HAP-1 (cell line): ENCODE data around the gene TMEM179B.
A peak's percentile ranks its signal among the peaks of the same experiment; 100 is the strongest.
"Not testable (repeated sequence)": the region's sequence is repeated elsewhere in the genome, so short reads cannot be mapped to it uniquely, and the experiment has no call there.

Source experiments
- DNase-seq, 2 experiments: peaks; one replicate each; pipeline ENCODE4 v3.0.0-alpha.2; 2016 to 2020; ENCODE audit warnings: low spot score in 2 of 2
- H3K27me3 ChIP-seq: fragments of 250-450 bp; sonication (Bioruptor Pico); 2 replicates; pipeline ENCODE4 v1.5.1; 2020; ENCODE audit warnings: low read depth, mild to moderate bottlenecking, moderate library complexity
- H3K36me3 ChIP-seq: fragments of 250-450 bp; sonication (Bioruptor Pico); replicated peaks from 2 replicates; pipeline ENCODE4 v1.5.1; 2020; ENCODE audit warnings: mild to moderate bottlenecking
- H3K4me1 ChIP-seq: fragments of 250-450 bp; sonication (Bioruptor Pico); 2 replicates; pipeline ENCODE4 v1.5.1; 2020; ENCODE audit warnings: mild to moderate bottlenecking
- H3K4me3 ChIP-seq: fragments of 250-450 bp; sonication (Bioruptor Pico); 2 replicates; pipeline ENCODE4 v1.5.1; 2020; ENCODE audit warnings: mild to moderate bottlenecking, moderate library complexity
- H3K9me3 ChIP-seq: fragments of 250-450 bp; sonication (Bioruptor Pico); 2 replicates; pipeline ENCODE4 v1.5.1; 2020; ENCODE audit warnings: mild to moderate bottlenecking, moderate library complexity
- in situ Hi-C: fragments of 300-500 bp; cut with MboI; formaldehyde crosslinking; loops from 3 replicates; pipeline ENCODE4 v1.14.3; 2020; ENCODE audit warnings: low sequenced_read_pairs, inconsistent platforms, mixed read lengths

TMEM179B gene, protein sequence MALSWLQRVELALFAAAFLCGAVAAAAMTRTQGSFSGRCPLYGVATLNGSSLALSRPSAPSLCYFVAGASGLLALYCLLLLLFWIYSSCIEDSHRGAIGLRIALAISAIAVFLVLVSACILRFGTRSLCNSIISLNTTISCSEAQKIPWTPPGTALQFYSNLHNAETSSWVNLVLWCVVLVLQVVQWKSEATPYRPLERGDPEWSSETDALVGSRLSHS

GRCh38 chr11:62787005-62787759, at the start of gene TMEM179B:
Gene TMEM179B (plus strand): TSS chr11:62787402. CDS start chr11:62787432, 30 bp downstream.
- no peaks in the 10 kb centered on the region for H3K9me3 ChIP-seq
- no peaks in the 10 kb centered on the region for H3K27me3 ChIP-seq
- peaks cover 48% of the 10 kb centered on the region for H3K36me3 ChIP-seq
- in situ Hi-C loops, result no loop called here
- peak within 1 kb of the TSS; percentile 71 for H3K4me3 ChIP-seq
- peaks cover 9% of the 10 kb centered on the region for H3K4me1 ChIP-seq
- peak; percentile 97 to 99 for DNase-seq

- DNase-seq, result no peak
- Histone ChIP-seq H3K9me3 (no peaks in the 10 kb centered on the region), H3K36me3 (peaks cover 8% of the 10 kb centered on the region), H3K27me3 (no peaks in the 10 kb centered on the region), H3K4me3 (no peak overlapping the region), H3K4me1 (peaks cover 14% of the 10 kb centered on the region)
- in situ Hi-C loops, result no loop called here
Measured at GRCh38 chr11:62747475-62748160, 39.6 kb upstream of the TMEM179B start.

DNA sequence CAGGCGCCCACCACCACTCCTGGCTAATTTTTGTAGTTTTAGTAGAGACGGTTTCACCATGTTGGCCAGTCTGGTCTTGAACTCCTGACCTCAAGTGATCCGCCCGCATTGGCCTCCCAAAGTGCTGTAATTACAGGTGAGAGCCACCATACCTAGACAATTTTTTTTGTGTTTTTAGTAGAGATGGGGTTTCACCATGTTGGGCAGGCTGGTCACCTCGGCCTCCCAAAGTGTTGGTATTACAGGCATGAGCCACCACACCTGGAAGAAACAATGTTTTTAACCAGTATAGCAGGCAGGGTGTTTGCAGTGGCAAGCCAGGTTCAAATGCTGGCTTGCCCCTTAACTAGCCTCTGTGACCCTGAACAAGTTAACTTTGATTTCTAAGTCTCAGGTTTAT, 37.3 kb upstream of the TMEM179B start:
- H3K9me3 ChIP-seq, H3K27me3 ChIP-seq, H3K4me3 ChIP-seq, in situ Hi-C loops, DNase-seq: not testable (repeated sequence)
- Histone ChIP-seq H3K36me3 (peaks cover 15% of the 10 kb centered on the region), H3K4me1 (peaks cover 17% of the 10 kb centered on the region)

- H3K4me1 ChIP-seq, result peaks cover 17% of the 10 kb centered on the region
- H3K4me3 ChIP-seq, result no peak overlapping the region
- peaks cover 15% of the 10 kb centered on the region for H3K36me3 ChIP-seq
- in situ Hi-C loops, result no loop called here
- DNase-seq, result no peak
- H3K9me3 ChIP-seq, result no peaks in the 10 kb centered on the region
- no peaks in the 10 kb centered on the region for H3K27me3 ChIP-seq
Measured at GRCh38 chr11:62752177-62752785, 34.9 kb upstream of the TMEM179B start.

DNA sequence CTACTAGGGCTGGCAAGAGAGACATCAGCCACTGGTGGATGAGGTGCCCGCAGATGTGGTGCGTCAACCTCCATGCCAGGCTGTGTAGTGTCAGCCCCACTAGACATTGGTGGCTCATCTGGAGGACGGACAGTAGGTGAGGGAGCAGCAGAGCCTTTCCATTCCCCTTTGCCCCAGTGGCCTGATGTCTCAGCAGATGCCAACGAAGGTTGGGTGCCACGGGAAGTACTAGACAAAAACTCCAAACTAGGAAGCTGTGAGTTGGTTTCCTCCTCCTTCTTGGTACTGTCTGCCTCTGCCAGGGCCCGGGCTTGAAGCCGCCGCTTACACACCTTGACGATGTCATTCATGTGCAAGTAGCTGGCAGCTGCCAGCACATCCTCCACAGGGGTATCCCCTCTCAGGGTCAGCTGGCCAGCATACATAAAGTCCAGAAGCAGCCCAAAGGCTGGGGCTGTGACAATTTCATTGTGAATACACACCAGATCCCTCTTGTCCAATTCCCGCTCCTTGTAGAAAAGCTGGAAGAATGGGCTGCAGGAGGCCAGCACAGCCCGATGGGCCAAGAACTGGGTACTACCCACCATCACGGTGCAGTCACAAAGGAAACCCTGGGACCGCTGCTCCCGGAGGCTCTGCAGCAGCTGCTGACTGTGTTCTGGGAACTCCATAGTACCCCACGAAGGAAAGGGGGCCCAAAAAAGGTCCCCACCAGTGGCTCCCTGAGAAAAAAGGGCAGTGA, 34.0 kb upstream of the TMEM179B start:
- H3K4me1 ChIP-seq, result peaks cover 8% of the 10 kb centered on the region
- peak overlapping the region; percentile 89 for H3K4me3 ChIP-seq
- in situ Hi-C loops, result no loop called here
- no peaks in the 10 kb centered on the region for H3K9me3 ChIP-seq
- DNase-seq, result no peak
- H3K36me3 ChIP-seq, result peaks cover 15% of the 10 kb centered on the region
- no peaks in the 10 kb centered on the region for H3K27me3 ChIP-seq

- Histone ChIP-seq H3K4me3 (peak within 1 kb of the TSS; percentile 89), H3K36me3 (peaks cover 15% of the 10 kb centered on the region), H3K4me1 (peaks cover 3% of the 10 kb centered on the region), H3K9me3 (no peaks in the 10 kb centered on the region), H3K27me3 (no peaks in the 10 kb centered on the region)
- peak; percentile 98 to 100 for DNase-seq
- in situ Hi-C loops, result no loop called here
Measured at GRCh38 chr11:62753736-62754603, 33.2 kb upstream of the TMEM179B start, which contains the start of gene ZBTB3. Gene ZBTB3 (minus strand): TSS chr11:62754160. CDS start chr11:62753664, 496 bp downstream.

DNA sequence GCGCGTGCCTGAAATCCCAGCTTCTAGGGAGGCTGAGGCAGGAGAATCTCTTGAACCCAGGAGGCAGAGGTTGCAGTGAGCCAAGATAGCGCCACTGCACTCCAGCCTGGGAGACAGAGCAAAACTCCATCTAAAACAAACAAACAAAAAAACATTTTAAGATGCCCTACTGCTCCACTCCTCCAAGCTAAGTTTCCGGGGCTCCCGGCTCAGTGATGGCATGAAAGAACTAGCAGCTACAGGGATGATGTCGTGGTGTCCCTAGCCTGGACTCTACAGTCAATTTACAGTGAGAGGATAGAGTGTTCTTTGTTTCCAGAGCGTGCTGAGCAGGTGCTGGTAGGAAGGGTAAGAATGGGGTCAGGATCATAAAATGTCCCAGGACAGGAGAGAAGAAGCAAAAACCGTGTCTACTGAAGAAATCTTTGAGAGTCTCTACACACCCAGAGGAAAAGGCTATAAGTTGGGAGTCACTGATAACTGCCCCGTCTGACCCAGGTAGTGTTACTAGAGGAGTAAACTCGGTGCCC, 32.1 kb upstream of the TMEM179B start:
- no peak overlapping the region for H3K4me3 ChIP-seq
- peaks cover 15% of the 10 kb centered on the region for H3K36me3 ChIP-seq
- H3K9me3 ChIP-seq, result no peaks in the 10 kb centered on the region
- peaks cover 3% of the 10 kb centered on the region; the same call in 1 of the 2 replicates for H3K4me1 ChIP-seq
- no peaks in the 10 kb centered on the region for H3K27me3 ChIP-seq
- no peak for DNase-seq
- in situ Hi-C loops, result no loop called here

GRCh38 chr11:62757846-62758788, 29.1 kb upstream of the TMEM179B start:
- Histone ChIP-seq H3K27me3 (no peaks in the 10 kb centered on the region), H3K4me3 (no peak overlapping the region), H3K9me3 (no peaks in the 10 kb centered on the region), H3K4me1 (peaks cover 14% of the 10 kb centered on the region), H3K36me3 (peaks cover 3% of the 10 kb centered on the region; the same call in 1 of the 2 replicates)
- in situ Hi-C loops, result no loop called here
- DNase-seq, result no peak

DNA sequence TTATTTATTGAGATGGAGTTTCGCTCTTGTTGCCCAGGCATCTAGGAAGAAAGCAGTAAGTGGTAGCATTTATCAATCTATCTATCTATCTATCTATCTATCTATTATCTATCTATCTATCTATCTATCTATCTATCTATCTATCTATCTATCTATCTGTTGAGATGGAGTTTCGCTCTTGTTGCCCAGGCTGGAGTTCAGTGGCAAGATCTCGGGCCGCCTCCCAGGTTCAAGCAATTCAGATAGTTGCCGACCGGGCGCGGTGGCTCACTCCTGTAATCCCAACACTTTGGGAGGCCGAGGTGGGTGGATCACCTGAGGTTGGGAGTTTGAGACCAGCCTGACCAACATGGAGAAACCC, 26.4 kb upstream of the TMEM179B start:
- Histone ChIP-seq H3K4me3 (peak overlapping the region; percentile 91), H3K4me1 (peaks cover 11% of the 10 kb centered on the region)
- H3K9me3 ChIP-seq, in situ Hi-C loops, H3K36me3 ChIP-seq, H3K27me3 ChIP-seq: not testable (repeated sequence)
- peak in 1 of 2 experiments; percentile 39 for DNase-seq

DNA sequence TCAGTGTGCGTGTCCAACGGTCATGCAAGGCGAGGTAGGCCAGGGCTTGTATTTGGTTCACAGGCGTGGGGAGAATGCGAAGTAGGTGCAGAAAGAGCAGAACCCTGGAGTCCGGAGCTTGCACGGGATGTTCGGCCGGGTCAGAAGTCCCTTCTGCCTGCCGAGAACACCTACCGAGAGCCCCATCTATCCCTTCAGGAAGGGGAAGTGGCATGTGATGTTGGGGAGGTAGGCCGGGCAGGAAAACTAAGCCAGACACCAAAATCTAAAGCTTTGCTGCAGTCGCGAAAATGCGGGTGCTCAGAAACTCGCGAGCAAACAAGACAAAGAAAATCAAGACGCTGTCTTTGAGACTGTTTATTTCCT, 16.4 kb upstream of the TMEM179B start:
- H3K36me3 ChIP-seq, result peaks cover 9% of the 10 kb centered on the region
- H3K27me3 ChIP-seq, result no peaks in the 10 kb centered on the region
- DNase-seq, result peak in 1 of 2 experiments; percentile 38
- H3K4me1 ChIP-seq, result peaks cover 17% of the 10 kb centered on the region
- peak overlapping the region; percentile 52 for H3K4me3 ChIP-seq
- no peaks in the 10 kb centered on the region for H3K9me3 ChIP-seq
- in situ Hi-C loops, result no loop called here

- Histone ChIP-seq H3K4me1 (peaks cover 17% of the 10 kb centered on the region), H3K36me3 (peaks cover 15% of the 10 kb centered on the region), H3K4me3 (peak within 1 kb of the TSS; percentile 52), H3K27me3 (no peaks in the 10 kb centered on the region), H3K9me3 (no peaks in the 10 kb centered on the region)
- in situ Hi-C loops, result no loop called here
- peak; percentile 99 for DNase-seq
Measured at GRCh38 chr11:62771144-62772021, 15.8 kb upstream of the TMEM179B start, which contains the start of gene TAF6L. Gene TAF6L (plus strand): TSS chr11:62771396. CDS start chr11:62775784, 4,388 bp downstream.
